NCI-H1417 (cell line): ENCODE measurements around the gene CDK12.
A peak's percentile ranks its signal among the peaks of the same experiment; 100 is the strongest.
"Not testable (repeated sequence)": the region's sequence is repeated elsewhere in the genome, so short reads cannot be mapped to it uniquely, and the experiment has no call there.

Source experiments
- DNase-seq, 3 experiments: peaks; one replicate each; lab custom pipeline; 2025; lab: John Stamatoyannopoulos, UW

CDK12 gene

DNA sequence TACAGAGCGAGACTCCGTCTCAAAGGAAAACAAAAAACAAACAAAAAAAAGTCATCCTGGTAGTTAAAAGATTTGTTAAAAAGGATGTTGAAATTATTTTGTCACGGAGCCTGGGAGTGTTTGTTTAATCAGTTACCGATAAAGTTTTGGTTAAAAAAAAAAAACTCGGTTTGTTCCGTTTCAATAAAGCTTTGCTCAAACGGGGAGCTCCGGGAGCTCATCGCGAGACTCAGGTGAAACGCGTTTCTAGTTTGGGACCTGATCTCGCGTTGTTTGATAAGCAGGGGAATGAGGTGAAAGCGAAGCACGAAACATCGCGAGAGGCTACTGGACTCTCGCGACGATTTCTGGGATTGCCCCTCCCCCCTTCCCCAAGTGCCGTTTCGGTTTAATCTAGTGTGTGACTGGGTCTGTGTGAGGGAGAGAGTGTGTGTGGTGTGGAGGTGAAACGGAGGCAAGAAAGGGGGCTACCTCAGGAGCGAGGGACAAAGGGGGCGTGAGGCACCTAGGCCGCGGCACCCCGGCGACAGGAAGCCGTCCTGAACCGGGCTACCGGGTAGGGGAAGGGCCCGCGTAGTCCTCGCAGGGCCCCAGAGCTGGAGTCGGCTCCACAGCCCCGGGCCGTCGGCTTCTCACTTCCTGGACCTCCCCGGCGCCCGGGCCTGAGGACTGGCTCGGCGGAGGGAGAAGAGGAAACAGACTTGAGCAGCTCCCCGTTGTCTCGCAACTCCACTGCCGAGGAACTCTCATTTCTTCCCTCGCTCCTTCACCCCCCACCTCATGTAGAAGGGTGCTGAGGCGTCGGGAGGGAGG lies at the start of gene CDK12:
Gene CDK12, plus strand, starts transcription at position 374 of the 813 bp plus-strand sequence. CDS start 586 bp downstream, outside the sequence.
- peak; percentile 98 to 100 (median 99) for DNase-seq

DNA sequence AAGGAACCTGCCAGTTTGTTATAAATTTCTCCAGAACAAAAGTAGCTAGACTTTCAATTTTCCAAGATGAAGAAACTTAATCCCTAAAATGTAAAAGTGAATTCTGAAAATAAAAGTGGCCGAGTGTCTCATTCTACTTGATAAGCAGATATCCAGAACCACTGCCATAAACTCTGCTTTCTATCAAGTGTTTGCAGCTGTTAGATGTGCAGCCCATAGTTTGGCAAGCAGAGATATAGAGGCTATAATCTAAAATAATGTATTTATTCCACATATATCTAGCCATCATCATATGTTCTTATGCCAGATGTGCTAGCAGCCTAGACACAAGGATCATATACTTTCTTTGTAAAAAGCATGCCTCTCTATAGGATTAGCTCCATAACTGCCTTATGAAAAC lies 45.1 kb upstream of the CDK12 start:
- DNase-seq = no peak

DNA sequence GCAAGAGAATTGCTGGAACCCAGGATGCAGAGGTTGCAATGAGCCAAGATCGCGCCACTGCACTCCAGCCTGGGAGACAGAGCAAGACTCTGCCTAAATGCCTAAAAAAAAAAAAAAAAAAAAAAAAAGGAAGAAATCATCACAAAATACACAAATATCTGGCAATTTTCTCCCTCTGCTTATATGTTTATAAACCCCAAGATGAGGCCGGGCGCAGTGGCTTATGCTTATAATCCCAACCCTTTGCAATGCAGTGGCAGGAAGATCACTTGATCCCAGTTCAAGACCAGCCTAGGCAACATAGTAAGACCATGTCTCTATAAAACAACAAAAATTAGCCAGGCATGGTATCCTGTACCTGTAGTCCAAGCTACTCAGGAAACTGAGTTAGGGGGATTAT lies 31.7 kb upstream of the CDK12 start:
- DNase-seq = no peak

DNA sequence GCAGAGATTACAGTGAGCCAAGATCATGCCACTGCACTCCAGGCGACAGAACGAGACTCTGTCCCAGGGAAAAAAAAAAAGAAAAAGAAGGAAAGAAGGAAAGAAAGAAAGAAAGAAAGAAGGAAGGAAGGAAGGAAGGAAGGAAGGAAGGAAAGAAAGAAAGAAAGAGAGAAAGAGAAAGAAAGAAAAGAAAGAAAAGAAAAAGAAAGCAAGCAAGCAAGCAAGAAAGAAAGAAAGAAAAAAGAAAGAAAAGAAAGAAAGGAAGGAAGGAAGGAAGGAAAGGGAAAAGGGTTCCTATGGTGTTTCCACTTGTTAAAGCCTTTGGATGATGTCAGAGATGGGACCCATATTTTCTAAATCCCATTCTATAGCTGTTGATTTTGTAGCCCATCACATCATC lies 21.4 kb upstream of the CDK12 start:
- not testable (repeated sequence) for DNase-seq

DNA sequence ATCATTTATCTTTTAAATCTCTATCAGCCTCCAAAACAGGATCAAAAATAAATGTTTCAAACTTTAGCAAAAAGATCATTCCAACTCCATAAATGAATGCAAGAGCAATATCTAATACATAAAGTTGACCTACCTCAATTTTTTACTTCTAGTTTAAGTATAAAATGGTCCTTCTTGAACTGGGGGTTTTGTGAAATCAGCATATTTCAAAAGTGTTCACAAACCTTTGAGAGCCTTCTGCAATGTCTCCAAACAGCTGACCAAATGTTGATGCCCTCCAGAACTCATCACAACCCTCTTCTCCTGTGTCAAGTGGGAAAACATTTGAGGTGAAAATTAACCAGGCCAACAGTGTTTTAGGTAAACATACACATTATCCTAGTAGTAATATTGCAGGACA lies 18.0 kb upstream of the CDK12 start:
- no peak for DNase-seq

DNA sequence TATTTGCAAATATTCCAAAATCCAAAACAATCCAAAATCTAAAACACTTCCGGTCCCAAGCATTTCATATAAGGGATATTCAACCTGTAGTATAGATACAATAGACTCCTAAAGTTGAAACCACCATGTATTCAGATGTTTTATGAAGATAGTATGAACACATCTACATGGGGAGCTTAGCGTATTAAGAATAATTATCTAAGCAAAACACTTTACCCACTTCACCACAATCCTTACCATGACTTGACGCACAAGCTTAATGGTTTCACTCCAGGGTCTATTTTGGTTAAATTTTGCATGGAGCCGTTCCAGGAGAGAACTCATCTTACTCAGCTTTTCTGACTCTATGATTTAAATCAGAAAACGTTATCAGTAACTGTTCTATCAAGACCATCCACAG lies 13.7 kb upstream of the CDK12 start:
- DNase-seq = no peak

DNA sequence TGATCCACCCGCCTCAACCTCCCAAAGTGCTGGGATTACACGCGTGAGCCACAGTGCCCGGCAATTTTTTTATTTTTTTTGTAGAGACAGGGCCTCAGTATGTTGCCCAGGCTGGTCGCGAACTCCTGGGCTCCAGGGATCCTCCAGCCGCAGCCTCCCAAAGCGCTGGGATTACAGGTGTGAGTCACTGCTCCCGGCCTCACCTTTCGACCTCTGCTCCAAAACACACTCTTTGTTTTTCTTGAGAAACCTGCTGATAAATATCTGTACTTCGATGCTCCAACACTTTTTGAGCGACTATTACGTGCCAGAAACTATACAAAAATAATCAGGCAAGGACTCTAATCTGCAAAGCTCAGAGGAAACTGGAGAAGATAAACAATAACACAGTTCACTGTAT lies 11.2 kb upstream of the CDK12 start:
- no peak for DNase-seq

DNA sequence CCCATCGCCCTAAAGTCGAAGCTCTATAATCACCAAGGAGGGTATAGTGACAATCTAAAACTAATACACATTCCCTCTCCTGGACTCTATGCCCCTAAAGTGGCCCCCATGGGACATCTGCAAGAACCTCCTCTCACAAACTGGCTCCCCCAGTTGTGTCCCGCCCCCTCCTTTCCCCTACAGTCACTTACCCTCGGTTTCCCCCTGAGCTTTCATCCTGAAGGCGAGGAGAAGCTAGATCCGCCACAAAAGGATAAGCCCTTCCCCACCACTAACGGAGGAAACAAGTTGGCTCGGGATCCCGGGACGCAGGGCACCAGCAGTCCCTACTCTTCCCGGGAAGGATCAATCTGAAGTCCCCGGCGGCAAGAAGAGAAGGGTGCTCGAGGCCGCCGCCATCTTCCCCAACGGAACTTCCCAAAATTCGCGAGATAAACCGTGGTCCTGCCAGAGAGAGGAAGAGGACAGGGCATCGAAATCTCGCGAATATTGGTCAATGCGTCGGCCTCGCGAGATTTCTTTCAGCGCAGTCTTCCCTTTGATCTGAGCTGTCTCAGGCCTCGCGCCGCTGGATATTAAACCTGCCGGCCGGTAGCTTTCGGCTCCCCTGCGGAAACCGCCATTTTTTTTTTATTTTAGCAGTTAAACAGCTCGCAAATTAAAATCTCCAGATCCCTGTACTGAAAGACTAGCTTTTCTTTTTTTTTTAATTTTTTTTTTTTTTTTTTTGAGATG lies 10.3 kb upstream of the CDK12 start, which contains the start of gene MED1:
Gene MED1, minus strand, starts transcription at position 417 of the 735 bp plus-strand sequence. Its CDS starts 201 bp downstream, at position 216.
- peak; percentile 97 to 99 (median 98) for DNase-seq

DNA sequence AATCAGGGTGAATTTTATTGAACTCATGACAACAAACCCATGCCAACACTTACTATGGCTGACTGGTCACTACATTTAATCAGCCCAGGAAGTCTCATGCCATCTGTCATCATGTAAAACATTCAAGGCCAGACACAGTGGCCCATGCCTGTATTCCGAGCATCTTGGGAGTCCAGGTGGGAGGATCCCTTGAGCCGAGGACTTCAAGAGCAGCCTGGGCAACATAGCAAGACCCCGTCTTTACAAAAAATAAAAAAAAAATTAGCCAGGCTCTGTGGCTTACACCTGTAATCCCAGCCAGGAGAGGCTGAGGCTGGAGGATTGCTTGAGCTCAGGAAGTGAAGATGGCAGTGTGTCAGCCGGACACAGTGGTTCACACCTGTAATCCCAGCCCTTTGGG lies 5.4 kb upstream of the CDK12 start:
- DNase-seq = no peak

DNA sequence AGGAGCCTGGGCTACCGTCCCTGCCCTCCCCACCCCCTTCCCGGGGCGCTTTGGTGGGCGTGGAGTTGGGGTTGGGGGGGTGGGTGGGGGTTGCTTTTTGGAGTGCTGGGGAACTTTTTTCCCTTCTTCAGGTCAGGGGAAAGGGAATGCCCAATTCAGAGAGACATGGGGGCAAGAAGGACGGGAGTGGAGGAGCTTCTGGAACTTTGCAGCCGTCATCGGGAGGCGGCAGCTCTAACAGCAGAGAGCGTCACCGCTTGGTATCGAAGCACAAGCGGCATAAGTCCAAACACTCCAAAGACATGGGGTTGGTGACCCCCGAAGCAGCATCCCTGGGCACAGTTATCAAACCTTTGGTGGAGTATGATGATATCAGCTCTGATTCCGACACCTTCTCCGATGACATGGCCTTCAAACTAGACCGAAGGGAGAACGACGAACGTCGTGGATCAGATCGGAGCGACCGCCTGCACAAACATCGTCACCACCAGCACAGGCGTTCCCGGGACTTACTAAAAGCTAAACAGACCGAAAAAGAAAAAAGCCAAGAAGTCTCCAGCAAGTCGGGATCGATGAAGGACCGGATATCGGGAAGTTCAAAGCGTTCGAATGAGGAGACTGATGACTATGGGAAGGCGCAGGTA lies 762 bp downstream of the CDK12 start:
- DNase-seq = peak in 2 of 3 experiments; percentile 41 to 54

DNA sequence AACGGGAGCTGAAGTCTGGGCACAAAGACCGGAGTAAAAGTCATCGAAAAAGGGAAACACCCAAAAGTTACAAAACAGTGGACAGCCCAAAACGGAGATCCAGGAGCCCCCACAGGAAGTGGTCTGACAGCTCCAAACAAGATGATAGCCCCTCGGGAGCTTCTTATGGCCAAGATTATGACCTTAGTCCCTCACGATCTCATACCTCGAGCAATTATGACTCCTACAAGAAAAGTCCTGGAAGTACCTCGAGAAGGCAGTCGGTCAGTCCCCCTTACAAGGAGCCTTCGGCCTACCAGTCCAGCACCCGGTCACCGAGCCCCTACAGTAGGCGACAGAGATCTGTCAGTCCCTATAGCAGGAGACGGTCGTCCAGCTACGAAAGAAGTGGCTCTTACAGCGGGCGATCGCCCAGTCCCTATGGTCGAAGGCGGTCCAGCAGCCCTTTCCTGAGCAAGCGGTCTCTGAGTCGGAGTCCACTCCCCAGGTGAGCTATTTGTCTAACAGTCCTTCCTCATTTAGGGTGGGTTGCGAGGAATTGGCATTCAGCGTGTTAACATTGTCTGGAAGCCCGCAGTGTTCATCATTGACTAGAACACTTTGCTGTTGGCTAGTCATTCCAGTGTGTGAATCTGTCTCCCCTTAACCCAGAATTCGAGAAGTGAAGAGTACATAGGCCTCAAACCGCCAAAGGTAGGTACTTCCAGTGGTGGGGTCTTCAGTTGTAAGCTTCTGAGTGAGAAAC lies 1.5 kb downstream of the CDK12 start:
- peak in 2 of 3 experiments; percentile 2 to 37 for DNase-seq

DNA sequence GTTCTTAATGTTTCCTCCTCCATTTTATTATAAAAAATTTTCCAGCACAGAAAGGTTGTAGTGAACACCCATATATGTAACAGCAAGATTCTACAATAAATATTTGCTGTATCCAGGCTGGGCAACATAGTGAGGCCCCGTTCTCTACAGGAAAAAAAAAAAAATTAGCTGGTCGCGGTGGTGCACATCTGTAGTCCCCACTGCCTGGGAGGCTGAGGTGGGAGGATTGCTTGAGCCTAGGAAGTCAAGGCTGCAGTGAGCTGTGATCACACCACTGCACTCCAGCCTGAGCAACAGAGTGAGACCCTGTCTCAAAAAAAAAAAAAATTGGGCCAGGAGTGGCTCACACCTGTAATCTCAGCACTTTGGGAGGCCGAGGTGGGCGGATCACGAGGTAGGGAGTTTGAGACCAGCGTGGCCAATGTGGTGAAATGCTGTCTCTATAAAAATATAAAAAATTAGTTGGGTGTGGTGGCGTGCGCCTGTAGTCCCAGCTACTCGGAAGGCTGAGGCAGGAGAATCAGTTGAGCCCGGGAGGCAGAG lies 3.4 kb downstream of the CDK12 start:
- not testable (repeated sequence) for DNase-seq

DNA sequence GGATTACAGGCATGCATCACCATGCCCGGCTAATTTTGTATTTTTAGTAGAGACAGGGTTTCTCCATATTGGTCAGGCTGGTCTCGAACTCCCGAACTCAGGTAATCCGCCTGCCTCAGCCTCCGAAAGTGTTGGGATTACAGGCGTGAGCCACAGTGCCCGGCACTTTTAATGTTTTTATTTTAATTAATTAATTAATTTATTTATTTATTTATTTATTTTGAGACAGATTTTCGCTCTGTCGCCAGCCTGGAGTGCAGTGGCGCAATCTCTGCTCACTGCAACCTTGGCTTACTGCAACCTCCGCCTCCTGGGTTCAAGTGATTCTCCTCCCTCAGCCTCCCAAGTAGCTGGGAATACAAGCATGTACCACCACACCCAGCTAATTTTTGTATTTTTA lies 7.3 kb downstream of the CDK12 start:
- not testable (repeated sequence) for DNase-seq

DNA sequence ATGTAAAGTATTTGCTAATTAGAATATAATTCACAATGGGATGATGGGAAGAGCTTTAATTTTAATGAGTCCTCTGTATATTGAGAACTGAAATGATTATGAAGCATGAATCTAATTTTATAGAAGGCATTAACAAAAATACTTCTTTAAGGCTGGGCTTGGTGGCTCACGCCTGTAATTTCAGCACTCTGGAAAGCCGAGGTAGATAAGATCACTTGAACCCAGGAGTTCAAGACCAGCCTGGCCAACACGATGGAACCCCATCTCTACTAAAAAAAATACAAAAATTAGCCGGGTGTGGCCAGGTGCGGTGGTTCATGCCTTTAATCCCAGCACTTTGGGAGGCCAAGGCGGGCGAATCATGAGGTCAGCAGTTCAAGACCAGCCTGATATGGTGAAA lies 12.0 kb downstream of the CDK12 start:
- DNase-seq = no peak

DNA sequence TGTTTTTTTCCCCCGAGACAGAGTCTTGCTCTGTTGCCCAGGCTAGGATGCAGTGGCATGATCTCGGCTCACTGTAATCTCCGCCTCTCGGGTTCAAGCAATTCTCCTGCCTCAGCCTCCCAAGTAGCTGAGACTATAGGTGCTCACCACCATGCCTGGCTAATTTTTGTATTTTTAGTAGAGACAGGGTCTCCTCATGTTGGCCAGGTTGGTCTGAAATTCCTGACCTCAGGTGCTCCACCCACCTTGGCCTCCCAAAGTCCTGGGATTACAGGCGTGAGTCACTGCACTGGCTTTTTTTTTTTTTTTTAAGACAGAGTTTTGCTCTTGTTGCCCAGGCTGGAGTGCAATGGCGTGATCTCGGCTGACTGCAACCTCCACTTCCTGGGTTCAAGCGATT lies 18.3 kb downstream of the CDK12 start:
- not testable (repeated sequence) for DNase-seq

DNA sequence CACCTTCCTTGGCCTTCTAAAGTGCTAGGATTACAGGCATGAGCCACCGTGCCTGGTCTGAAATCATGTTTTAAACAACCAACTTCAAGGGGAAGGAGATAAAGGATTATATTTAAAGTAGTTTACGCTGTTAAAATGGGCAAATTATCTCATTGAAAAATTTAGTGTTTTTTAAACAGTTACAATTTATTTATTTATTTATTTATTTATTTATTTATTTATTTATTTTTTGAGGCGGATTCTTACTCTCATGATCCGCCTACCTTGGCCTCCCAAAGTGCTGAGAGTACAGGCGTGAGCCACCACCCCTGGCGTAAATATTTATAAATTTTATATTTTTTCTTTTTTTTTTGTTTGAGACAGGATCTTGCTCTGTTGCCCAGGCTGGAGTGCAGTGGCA lies 22.2 kb downstream of the CDK12 start:
- DNase-seq = no peak

DNA sequence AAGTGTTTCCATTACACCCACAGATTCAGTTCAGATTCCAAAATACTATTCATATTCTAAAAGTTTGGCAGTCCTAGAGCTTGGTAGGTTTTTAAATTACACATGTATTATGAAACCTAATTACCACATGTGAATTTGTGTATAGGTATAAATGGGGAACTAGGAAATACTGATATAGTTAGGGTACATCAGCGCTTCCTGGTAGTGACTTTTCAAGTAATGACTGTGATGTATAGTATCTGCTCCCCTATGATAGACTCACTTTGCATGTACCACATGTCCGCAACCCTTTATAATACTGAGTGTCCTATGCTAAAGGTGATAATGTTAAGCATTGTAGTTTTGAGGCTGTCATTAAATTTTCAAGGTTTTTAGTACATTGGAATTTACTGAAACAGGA lies 22.9 kb downstream of the CDK12 start:
- no peak for DNase-seq

DNA sequence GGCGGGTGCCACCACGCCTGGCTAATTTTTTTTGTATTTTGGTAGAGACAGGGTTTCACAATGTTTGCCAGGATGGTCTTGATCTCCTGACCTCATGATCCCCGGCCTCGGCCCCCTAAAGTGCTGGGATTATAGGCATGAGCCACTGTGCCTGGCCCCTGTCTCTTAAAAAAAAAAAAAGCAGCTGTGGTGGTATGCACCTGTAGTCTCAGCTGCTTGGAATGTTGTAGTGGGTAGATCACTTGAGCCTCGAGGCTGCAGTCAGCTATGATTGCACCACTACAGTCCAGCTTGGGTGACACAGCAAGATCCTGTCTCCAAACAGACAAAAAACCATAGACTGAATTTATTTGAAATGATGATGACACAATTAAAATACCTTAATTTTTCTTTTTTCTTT lies 24.3 kb downstream of the CDK12 start:
- no peak for DNase-seq

DNA sequence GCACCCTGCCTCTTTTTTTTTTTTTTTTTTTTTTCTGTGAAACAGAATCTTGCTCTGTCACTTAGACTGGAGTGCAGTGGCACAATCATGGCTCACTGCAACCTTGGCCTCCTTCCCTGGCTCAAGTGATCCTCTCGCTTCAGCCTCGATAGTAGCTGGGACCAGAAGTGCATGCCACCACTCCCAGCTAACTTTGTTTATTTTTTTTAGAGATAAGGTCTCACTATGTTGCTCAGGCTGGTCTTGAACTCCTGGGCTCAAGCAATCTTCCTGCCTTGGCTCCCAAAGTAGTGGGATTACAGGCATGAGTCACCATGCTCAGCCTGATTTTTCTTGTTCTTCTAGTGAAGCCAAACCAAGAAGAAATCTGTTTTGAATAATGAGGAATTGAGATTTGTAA lies 25.0 kb downstream of the CDK12 start:
- no peak for DNase-seq

DNA sequence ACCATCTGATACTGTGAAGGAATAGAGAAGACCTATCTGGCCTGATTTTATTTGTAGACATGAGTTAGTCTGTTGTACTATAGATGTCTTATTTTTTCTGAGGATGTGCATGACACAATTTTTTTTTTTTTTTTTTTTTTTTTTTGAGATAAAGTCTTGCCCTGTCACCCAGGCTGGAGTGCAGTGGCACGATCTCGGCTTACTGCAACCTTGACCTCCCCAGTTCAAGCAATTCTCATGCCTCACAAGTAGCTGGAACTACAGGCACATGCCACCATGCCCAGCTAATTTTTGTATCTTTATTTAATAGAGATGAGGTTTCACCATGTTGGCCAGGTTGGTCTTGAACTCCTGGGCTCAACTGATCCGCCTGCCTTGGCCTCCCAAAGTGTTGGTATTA lies 26.2 kb downstream of the CDK12 start:
- DNase-seq = not testable (repeated sequence)

DNA sequence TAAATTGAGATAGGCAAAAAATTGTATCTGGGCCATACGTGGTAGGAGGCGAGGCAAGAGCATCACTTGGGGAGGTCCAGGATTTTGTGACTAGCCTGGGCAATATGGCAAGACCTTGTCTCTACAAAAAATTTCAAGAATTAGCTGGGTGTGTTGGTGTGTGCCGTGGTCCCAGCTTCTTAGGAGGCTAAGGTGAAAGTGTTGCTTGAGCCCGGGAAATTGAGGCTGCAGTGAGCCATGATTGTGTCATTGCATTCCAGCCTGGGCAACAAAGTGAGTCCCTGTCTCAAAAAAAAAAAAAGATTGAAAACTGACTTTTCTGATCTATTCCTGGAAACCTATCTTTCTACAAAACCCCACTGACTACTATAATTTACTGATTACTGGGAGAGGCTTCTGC lies 26.7 kb downstream of the CDK12 start:
- no peak for DNase-seq

DNA sequence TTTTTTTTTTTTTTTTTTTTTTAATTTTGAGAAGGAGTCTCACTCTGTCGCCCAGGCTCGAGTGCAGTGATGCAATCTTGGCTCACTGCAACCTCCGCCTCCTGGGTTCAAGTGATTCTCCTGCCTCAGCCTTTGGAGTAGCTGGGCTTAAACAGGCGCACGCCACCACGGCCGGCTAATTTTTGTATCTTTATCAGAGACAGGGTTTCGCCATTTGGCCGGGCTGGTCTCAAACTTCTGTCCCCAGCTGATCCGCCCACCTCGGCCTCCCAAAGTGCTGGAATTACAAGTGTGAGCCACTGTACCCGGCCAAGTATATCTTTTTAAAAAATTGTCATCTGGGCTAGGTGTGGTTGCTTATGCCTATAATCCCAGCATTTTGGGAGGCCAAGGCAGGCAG lies 35.6 kb downstream of the CDK12 start:
- DNase-seq = not testable (repeated sequence)
